Lower lobe of right lung (tissue), 2 donors: ENCODE results near the gene OXER1. TPM values are rescaled to one million over a fixed set of nuclear protein-coding genes. Genes with fewer than 3 reads are reported as not detected.
A peak's percentile ranks its signal among the peaks of the same experiment; 100 is the strongest.

Experiments used
- ATAC-seq, 2 donors: fragments of 200-7000 bp; cut with Tn5 transposase; one replicate each; pipeline ENCODE4 v1.9.1; 2020 to 2022; ENCODE audit warnings: mild to moderate bottlenecking in 2 of 2, moderate library complexity in 2 of 2
- DNase-seq: peaks from one replicate; pipeline ENCODE4 v3.0.0-alpha.2; 2020
- H3K27ac ChIP-seq: fragments of 200-600 bp; one replicate; pipeline ENCODE4 v1.8.0; 2022
- H3K27me3 ChIP-seq: fragments of 200-600 bp; one replicate; pipeline ENCODE4 v1.8.0; 2022; ENCODE audit warnings: low read depth
- H3K36me3 ChIP-seq: fragments of 200-600 bp; one replicate; pipeline ENCODE4 v1.8.0; 2022; ENCODE audit warnings: mild to moderate bottlenecking
- H3K4me1 ChIP-seq: fragments of 200-600 bp; one replicate; pipeline ENCODE4 v1.8.0; 2022
- H3K4me3 ChIP-seq: fragments of 200-600 bp; one replicate; pipeline ENCODE4 v1.8.0; 2022; ENCODE audit warnings: mild to moderate bottlenecking
- H3K9me3 ChIP-seq: fragments of 200-600 bp; one replicate; pipeline ENCODE4 v1.8.0; 2022
- intact Hi-C: fragments of 100-400 bp; cut with DNase I; formaldehyde crosslinking; loops from one replicate; pipeline ENCODE4 v1.11.0; 2022
- total RNA-seq: library from RNA; stranded (reverse); fragmentation: NEBNext Ultra II Directional; extraction: Animal tissue kit (Norgen Biotek cat#: 25700); gene quantifications from one replicate; pipeline ENCODE4 v1.2.1, GENCODE V29; 2021
- TF ChIP-seq, protein P1 (sequence below): fragments of 200-600 bp; IDR thresholded peaks from one replicate; pipeline ENCODE4 v1.8.0; 2022; ENCODE audit warnings: antibody characterized with exemption, mild to moderate bottlenecking
- donor health status: DM: no; HTN: yes; CAD: no; lungs with severe emphysema.

OXER1 gene
- total RNA-seq, 1 donor from 2014 or later, result 1.9 TPM

DNA sequence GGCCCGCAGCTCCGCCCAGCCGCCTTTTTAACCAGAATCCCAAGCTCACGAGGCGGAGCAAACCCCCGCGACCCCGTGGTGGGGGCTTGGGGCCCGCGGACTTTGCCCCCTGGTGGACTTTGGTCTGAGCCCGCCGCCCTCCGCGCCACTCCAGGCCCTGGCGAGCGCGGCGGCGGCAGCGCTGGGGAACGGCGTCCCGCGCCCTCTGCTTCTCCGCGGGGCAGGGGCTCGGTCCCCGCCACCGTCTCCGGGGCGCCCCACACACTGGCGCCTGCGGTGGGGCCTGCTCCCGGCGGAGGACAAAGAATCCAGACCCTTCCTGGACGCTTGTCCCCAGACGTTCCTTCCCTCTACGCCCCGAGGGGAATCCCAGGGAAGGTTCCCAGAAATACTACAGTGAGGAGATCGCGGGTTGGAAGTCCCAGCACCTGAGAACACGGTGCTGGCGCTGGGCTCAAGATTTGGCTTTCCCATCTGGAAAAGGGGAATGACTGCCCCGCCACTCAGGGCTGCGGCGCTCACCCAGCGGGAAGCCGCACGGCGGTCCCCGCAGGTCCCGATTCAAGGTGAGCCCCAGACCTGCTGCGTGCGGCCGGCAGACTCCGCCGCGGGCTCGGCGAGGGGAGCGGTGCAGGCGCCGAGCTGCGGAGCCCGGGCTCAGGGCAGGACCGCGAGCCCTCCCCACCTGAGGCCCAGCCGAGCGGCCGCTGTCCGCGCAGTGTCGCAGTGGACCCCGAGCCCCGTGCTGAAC, 28.8 kb upstream of the OXER1 start, which contains the start of gene HAAO:
Gene HAAO, minus strand, starts transcription at position 1 of the 751 bp plus-strand sequence. CDS start 47 bp downstream, outside the sequence.
- H3K36me3 ChIP-seq, result no peaks in the 10 kb centered on the region
- DNase-seq (peak; percentile 65), ATAC-seq (peak; percentile 80 to 81)
- peak within 1 kb of the TSS; percentile 81 for H3K27ac ChIP-seq
- intact Hi-C loops, result no loop called here
- H3K9me3 ChIP-seq, result no peaks in the 10 kb centered on the region
- TF ChIP-seq, protein P1, sequence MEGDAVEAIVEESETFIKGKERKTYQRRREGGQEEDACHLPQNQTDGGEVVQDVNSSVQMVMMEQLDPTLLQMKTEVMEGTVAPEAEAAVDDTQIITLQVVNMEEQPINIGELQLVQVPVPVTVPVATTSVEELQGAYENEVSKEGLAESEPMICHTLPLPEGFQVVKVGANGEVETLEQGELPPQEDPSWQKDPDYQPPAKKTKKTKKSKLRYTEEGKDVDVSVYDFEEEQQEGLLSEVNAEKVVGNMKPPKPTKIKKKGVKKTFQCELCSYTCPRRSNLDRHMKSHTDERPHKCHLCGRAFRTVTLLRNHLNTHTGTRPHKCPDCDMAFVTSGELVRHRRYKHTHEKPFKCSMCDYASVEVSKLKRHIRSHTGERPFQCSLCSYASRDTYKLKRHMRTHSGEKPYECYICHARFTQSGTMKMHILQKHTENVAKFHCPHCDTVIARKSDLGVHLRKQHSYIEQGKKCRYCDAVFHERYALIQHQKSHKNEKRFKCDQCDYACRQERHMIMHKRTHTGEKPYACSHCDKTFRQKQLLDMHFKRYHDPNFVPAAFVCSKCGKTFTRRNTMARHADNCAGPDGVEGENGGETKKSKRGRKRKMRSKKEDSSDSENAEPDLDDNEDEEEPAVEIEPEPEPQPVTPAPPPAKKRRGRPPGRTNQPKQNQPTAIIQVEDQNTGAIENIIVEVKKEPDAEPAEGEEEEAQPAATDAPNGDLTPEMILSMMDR, result peak; percentile 35
- H3K4me1 ChIP-seq, result peaks cover 6% of the 10 kb centered on the region
- H3K27me3 ChIP-seq, result no peaks in the 10 kb centered on the region
- peak within 1 kb of the TSS; percentile 68 for H3K4me3 ChIP-seq

DNA sequence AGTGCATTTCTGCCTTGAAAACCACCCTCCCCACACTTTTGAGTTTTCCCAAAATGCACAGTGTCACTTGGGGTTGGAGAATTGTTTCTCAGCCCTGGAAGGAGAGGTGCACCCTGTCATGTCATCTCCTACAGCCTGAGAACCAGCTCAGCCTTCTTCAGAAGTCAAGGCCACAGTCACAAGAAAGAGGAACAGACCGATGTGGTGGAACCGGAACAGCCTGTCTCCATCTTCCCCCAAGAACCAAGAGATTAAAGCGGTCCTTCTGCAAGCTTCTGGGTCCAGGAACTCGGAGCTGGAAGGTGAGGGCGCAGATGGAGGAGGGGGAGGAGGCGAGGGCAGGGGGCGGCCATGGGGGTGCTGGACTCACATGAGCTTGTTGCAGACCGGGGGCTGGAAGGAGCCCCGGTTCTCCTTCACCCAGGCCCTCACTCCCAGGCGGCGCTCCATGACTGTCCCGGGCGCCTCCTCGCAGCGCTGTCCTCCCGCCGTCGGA, 28.2 kb upstream of the OXER1 start:
- DNase-seq (no peak), ATAC-seq (peak; percentile 75)
- peak overlapping the region; percentile 81 for H3K27ac ChIP-seq
- H3K4me3 ChIP-seq, result peak overlapping the region; percentile 68
- H3K4me1 ChIP-seq, result peaks cover 6% of the 10 kb centered on the region
- no peaks in the 10 kb centered on the region for H3K9me3 ChIP-seq
- H3K36me3 ChIP-seq, result no peaks in the 10 kb centered on the region
- H3K27me3 ChIP-seq, result no peaks in the 10 kb centered on the region
- TF ChIP-seq, protein P1, result no peak
- intact Hi-C loops, result no loop called here

DNA sequence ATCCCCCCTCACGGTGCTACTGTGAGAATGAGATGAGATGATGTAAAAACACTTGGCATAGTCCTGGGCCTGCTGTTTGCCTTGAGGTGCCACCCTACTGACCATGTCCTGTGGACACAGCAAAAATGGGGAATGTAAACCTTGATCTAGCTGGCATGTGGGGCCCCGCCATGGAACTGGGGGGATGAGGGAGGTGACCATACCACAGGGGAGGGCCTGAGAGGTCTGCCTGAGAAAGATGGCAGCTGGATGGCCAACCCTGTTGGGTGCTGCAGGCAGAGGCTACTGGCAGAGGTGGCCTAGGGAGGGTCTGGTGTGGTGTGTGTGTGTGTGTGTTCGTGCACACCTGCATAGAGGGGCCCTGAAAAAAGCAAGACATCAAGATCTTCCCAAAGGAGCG, 27.7 kb upstream of the OXER1 start:
- Histone ChIP-seq H3K36me3 (no peaks in the 10 kb centered on the region), H3K27me3 (no peaks in the 10 kb centered on the region), H3K27ac (peak overlapping the region; percentile 81), H3K4me1 (peaks cover 6% of the 10 kb centered on the region), H3K4me3 (peak overlapping the region; percentile 68), H3K9me3 (no peaks in the 10 kb centered on the region)
- TF ChIP-seq, protein P1, result no peak
- DNase-seq (no peak), ATAC-seq (no peak)
- intact Hi-C loops, result no loop called here

DNA sequence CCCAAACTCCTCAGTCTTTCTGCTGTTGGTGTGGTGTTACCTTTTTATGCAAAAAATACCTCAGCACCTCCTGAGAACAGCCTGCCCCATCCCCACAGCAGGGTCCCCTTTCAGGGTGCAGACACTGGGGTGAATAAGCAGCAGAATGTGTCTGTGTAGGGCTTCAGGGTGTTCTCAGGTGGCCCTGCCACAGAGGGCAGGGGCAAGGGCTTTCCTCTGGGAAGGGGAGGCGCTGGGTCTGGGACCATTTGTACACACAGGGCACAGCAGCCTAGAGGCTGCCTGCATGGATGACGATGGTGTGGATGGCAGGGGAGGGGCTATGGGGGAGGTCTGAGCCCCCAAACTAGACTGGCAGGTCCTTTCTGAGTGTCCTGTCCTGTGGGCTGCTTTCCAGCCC, 25.8 kb upstream of the OXER1 start:
- H3K4me3 ChIP-seq, result no peak overlapping the region
- intact Hi-C loops, result no loop called here
- DNase-seq (no peak), ATAC-seq (no peak)
- peaks cover 6% of the 10 kb centered on the region for H3K4me1 ChIP-seq
- no peaks in the 10 kb centered on the region for H3K27me3 ChIP-seq
- TF ChIP-seq, protein P1, result no peak
- no peaks in the 10 kb centered on the region for H3K9me3 ChIP-seq
- no peaks in the 10 kb centered on the region for H3K36me3 ChIP-seq
- no peak overlapping the region for H3K27ac ChIP-seq

DNA sequence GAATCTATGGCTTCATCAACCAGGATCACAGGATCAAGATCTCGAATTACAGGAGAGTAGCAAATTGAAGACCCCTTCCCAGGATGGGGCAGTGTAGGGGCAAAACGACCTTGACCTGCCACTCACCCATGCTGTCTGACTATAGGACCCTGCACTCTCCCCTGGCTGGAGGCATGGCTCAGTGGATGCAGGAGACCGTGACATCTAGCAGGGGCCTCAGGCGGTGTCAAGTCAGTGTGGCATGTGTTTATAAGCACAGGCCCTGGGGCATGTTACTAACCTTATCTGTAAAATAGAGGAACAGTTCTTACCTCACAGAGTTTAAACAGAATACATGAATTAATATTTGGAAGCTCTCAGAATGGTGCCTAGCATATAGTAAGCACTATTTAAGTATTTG, 24.9 kb upstream of the OXER1 start:
- no peaks in the 10 kb centered on the region for H3K27me3 ChIP-seq
- H3K36me3 ChIP-seq, result no peaks in the 10 kb centered on the region
- intact Hi-C loops, result no loop called here
- H3K4me3 ChIP-seq, result no peak overlapping the region
- DNase-seq, result no peak
- H3K27ac ChIP-seq, result no peak overlapping the region
- peaks cover 6% of the 10 kb centered on the region for H3K4me1 ChIP-seq
- no peaks in the 10 kb centered on the region for H3K9me3 ChIP-seq
- no peak for ATAC-seq
- TF ChIP-seq, protein P1, result no peak
